K562 (cell line): Measurements from ENCODE around the gene ILK. TPM values are rescaled to one million over a fixed set of nuclear protein-coding genes. Genes with fewer than 3 reads are reported as not detected.

Experiments
- ATAC-seq: fragments of 200-7000 bp; cut with Tn5 transposase; 3 replicates; pipeline ENCODE4 v1.9.1; 2020; ENCODE audit warnings: moderate library complexity
- BruUV-seq: library from RNA; stranded (reverse); fragments of 400-500 nt; replicated peaks from 2 replicates; lab custom pipeline; 2021; lab: Mats Ljungman, UMichigan
- CTCF ChIA-PET: fragments of 300-600 bp; formaldehyde crosslinking; extraction: SDS; loops from one replicate; lab custom pipeline; 2021; ENCODE audit warnings: low intra/inter-chr PET ratio; lab: Yijun Ruan, JAX
- POLR2A ChIA-PET: fragments of 300-600, 350-650 bp; sonication (Branson Sonifier 250); formaldehyde crosslinking; extraction: SDS; loops from one replicate; lab custom pipeline; 2021; ENCODE audit warnings: antibody characterized with exemption, inconsistent platforms; lab: Yijun Ruan, JAX
- DNase-seq, 4 experiments: peaks; one replicate each; pipeline versions ENCODE4 v3.0.0 to v3.0.0-alpha.2; 2011 to 2018; ENCODE audit warnings: low spot score in 3 of 4, mixed read lengths in 3 of 4; ENCODE audit errors: extremely low read depth in 1 of 4
- FAIRE-seq: peaks from 2 replicates; lab custom pipeline; 2011; peaks lifted over from hg19 to GRCh38; lab: Jason Lieb, UNC
- H2AFZ ChIP-seq: 2 replicates; pipeline ENCODE4 v1.6.0; 2011; ENCODE audit warnings: low read depth, low read length, control low read depth, inconsistent platforms
- H3K27ac ChIP-seq: fragments of 200-600 bp; 3 replicates; pipeline ENCODE4 v1.8.0; 2011; ENCODE audit warnings: low read depth, mild to moderate bottlenecking, control low read depth, inconsistent platforms, low read length, moderate library complexity, mixed read lengths; ENCODE audit errors: extremely low read depth
- H3K27me3 ChIP-seq, 2 experiments: fragments of 300-600 bp in 1 of 2; 2 replicates in 1 of 2; 3 replicates in 1 of 2; pipeline versions ENCODE4 v1.6.0 to v1.8.0; 2011; ENCODE audit warnings: inconsistent platforms in 2 of 2, low read length in 2 of 2, mild to moderate bottlenecking in 1 of 2, mixed read lengths in 1 of 2, moderate library complexity in 1 of 2; ENCODE audit not compliant: control insufficient read depth in 2 of 2, insufficient read depth in 2 of 2
- H3K36me3 ChIP-seq: fragments of 300-600 bp; 3 replicates; pipeline ENCODE4 v1.8.0; 2011; ENCODE audit warnings: mild to moderate bottlenecking, low read length, inconsistent platforms; ENCODE audit not compliant: control insufficient read depth, insufficient read depth
- H3K4me1 ChIP-seq, 2 experiments: fragments of 200-600 bp in 1 of 2; replicated peaks in 1 of 2; 2 replicates in 1 of 2; 3 replicates in 1 of 2; pipeline versions ENCODE4 v1.5.1 to v1.8.0; 2011; ENCODE audit warnings: inconsistent platforms in 2 of 2, low read length in 2 of 2, mild to moderate bottlenecking in 1 of 2, mixed read lengths in 1 of 2, moderate library complexity in 1 of 2; ENCODE audit not compliant: control insufficient read depth in 2 of 2, insufficient read depth in 2 of 2
- H3K4me2 ChIP-seq: 2 replicates; pipeline ENCODE4 v1.6.1; 2011; ENCODE audit warnings: low read length, control low read depth, inconsistent platforms, mixed read lengths; ENCODE audit not compliant: insufficient read depth
- H3K4me3 ChIP-seq: fragments of 200-600 bp; sonication (generic), shearing (Covaris generic); 2 replicates; pipeline ENCODE4 v1.5.1; 2016; ENCODE audit warnings: control low read depth, inconsistent platforms
- H3K79me2 ChIP-seq: fragments of 200-600 bp; 3 replicates; pipeline ENCODE4 v1.8.0; 2011; ENCODE audit warnings: low read length, inconsistent platforms; ENCODE audit not compliant: control insufficient read depth, insufficient read depth
- H3K9ac ChIP-seq, 2 experiments: 2 replicates each; pipeline versions ENCODE4 v1.6.0 to v1.6.1; 2011; ENCODE audit warnings: low read depth in 2 of 2, low read length in 2 of 2, control low read depth in 1 of 2, inconsistent platforms in 1 of 2, mild to moderate bottlenecking in 1 of 2, mixed read lengths in 1 of 2; ENCODE audit not compliant: insufficient read depth in 1 of 2
- H3K9me1 ChIP-seq: one replicate; pipeline ENCODE4 v1.6.0; 2011; ENCODE audit warnings: inconsistent platforms, mild to moderate bottlenecking, low read length, moderate library complexity; ENCODE audit not compliant: control insufficient read depth, insufficient read depth
- H3K9me3 ChIP-seq: replicated peaks from 2 replicates; pipeline ENCODE4 v1.5.1; 2011; ENCODE audit warnings: low read depth, low read length, inconsistent platforms; ENCODE audit not compliant: control insufficient read depth, insufficient read depth
- H4K20me1 ChIP-seq: replicated peaks from 2 replicates; pipeline ENCODE4 v1.6.1; 2011; ENCODE audit warnings: low read length, inconsistent platforms, mixed read lengths; ENCODE audit not compliant: control insufficient read depth, insufficient read depth
- CTCF ChIP-seq, 3 experiments: IDR thresholded peaks in 2 of 3; conservative IDR thresholded peaks in 1 of 3; 2 replicates each; pipeline ENCODE4 v1.5.1; 2011 to 2012; ENCODE audit warnings: low read length in 3 of 3, mild to moderate bottlenecking in 3 of 3, control low read depth in 2 of 3, improper control_type of control experiment in 1 of 3, inconsistent platforms in 1 of 3, low read depth in 1 of 3, mixed read lengths in 1 of 3, moderate library complexity in 1 of 3; ENCODE audit not compliant: insufficient read depth in 2 of 3
- HDAC1 ChIP-seq, 2 experiments: fragments of 450-650 bp; IDR thresholded peaks; 2 replicates each; pipeline ENCODE4 v1.6.1; 2016 to 2017; ENCODE audit warnings: inconsistent platforms in 1 of 2, mild to moderate bottlenecking in 1 of 2, moderate library complexity in 1 of 2
- RAD21 ChIP-seq, 2 experiments: fragments of 250-450 bp in 1 of 2; fragments of 450-650 bp in 1 of 2; sonication (Bioruptor Pico) in 1 of 2; formaldehyde crosslinking in 1 of 2; IDR thresholded peaks in 1 of 2; conservative IDR thresholded peaks in 1 of 2; 2 replicates each; pipeline versions ENCODE4 v1.4.0 to v1.8.0; 2020 to 2022; ENCODE audit warnings: mild to moderate bottlenecking in 2 of 2, moderate library complexity in 1 of 2
- ZNF121 ChIP-seq: sonication (generic); formaldehyde crosslinking; conservative IDR thresholded peaks from 2 replicates; pipeline ENCODE4 v1.8.0; 2022; ENCODE audit warnings: missing genetic modification reagents
- WGBS: fragments of 100-300 bp; shearing (Covaris generic); methylation state at CpG from one replicate; pipeline ENCODE4 v1.1.6; 2016; ENCODE audit warnings: low coverage, mixed read lengths; ENCODE audit not compliant: insufficient coverage; ENCODE audit errors: missing lambda C conversion rate; 5-methylcytosine and 5-hydroxymethylcytosine counted together
- in situ Hi-C: fragments of 300-500 bp; cut with MboI; formaldehyde crosslinking; loops from 4 replicates; pipeline ENCODE4 v1.15.0; 2018; ENCODE audit warnings: inconsistent platforms, mixed read lengths
- intact Hi-C: fragments of 100-400 bp; cut with micrococcal nuclease; formaldehyde crosslinking; loops from 2 replicates; pipeline ENCODE4 v1.14.2; 2022
- polyA plus RNA-seq, 8 experiments: library from polyadenylated mRNA; depleted of rRNA in 4 of 8; stranded (reverse) in 5 of 8; unstranded in 3 of 8; fragments of >200 nt; fragmentation: Nextera tagmentation in 2 of 8; fragmentation: Illumina TruSeq in 1 of 8; extraction: Ambion mirVana in 2 of 8; extraction: Trizol in 1 of 8; gene quantifications; 2 replicates each; pipeline versions ENCODE4 v1.2.1 to v1.2.3, GENCODE V29; 2011 to 2014; ENCODE audit warnings: inconsistent platforms in 1 of 8, missing spikeins in 1 of 8
- total RNA-seq, 7 experiments: library from RNA; depleted of rRNA in 6 of 7; stranded (reverse); fragments of >200 nt in 6 of 7; fragmentation: Illumina TruSeq in 2 of 7; extraction: Trizol in 2 of 7; gene quantifications; 2 replicates each; pipeline versions ENCODE4 v1.2.1 to v1.2.3, GENCODE V29; 2011 to 2021; ENCODE audit warnings: low replicate concordance in 1 of 7

ILK gene
- total and polyA plus RNA-seq, 9 of the 15 experiments (the other 6 are each of a cell fraction or from before 2014, with no cell fraction given), result 43.3 to 95.9 (median 58.9) TPM

DNA sequence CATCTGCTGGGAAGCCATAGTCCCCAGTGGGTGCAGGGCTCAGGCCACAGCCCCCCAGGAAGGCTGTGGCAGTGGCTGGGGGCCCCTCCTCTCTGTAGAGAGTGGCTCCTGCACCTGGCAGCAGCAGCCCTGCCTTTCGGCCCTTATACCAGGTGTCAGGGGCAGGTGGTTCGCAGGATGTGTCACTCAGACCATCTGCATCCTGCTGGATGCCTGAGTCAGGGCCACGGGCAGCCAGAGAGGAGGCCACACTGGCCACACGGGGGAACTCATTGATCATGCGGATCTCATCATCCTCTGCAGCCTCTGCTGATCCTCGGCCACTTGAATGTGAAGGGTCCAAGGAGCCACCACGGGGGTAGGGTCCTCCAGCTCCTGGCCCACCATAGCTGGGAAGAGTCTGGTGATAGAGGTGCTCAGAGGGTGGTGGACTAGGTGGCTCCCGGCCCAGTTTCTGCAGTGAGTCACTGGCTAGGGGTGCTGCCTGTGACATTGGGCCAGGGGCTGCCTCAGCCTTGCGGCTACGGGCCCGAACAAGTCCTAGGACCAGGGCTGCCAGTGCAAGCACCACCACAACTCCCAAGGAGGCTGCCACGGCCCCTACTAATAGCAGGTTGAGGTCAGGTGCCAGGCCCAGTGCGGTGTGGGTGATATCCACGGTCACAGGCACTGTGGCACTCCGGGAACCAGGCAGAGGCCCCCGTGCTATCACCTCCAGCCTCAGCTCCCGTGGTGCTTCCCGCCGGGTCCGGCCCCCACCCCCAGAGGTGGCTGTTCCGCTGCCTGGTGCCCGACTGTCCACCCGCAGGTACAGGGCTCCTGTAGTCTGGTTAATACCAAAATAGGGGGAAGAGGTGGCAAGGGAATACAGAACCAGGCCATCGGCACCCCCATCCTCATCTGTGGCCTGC is 18.9 kb downstream of the ILK start:
- peak overlapping the region in 1 of 2 experiments; percentile 44; a peak in 2 of 4 replicates for H3K9ac ChIP-seq
- in situ Hi-C loops (loop anchor here (5.0 kb wide), 1 partner anchor 60 kb away; the partner anchor contains the start of gene MRPL17), intact Hi-C loops (no loop called here)
- H3K36me3 ChIP-seq, result no peaks in the 10 kb centered on the region
- peaks cover 8 to 43% of the 10 kb centered on the region in 2 experiments for H3K4me1 ChIP-seq
- H3K9me1 ChIP-seq, result no peaks in the 10 kb centered on the region
- no peaks in the 10 kb centered on the region for H3K9me3 ChIP-seq
- H3K27ac ChIP-seq, result no peak overlapping the region
- no peak overlapping the region for H3K4me2 ChIP-seq
- DNase-seq (no peak), ATAC-seq (no peak), FAIRE-seq (no peak)
- 37% methylated on average over 20 of the region's 24 CpGs for WGBS
- H2AFZ ChIP-seq, result no peak overlapping the region
- peaks cover 8% of the 10 kb centered on the region for H3K79me2 ChIP-seq
- peaks cover 3 to 32% of the 10 kb centered on the region in 2 experiments; a peak in 4 of 5 replicates for H3K27me3 ChIP-seq
- ChIA-PET POLR2A (interaction anchor here (0.6 to 2.3 kb wide), 5 partner anchors 10 to 543 kb away, joined by 3 to 12 read pairs (median 3); partner anchors contain the start of gene TAF10), CTCF (no interaction called here)
- H3K4me3 ChIP-seq, result no peak overlapping the region
- peak in 1 of 3 experiments; percentile 12; a peak in 1 of 6 replicates for TF ChIP-seq CTCF (IDR thresholded peaks at IDR 0.05 in 2 of 3, conservative IDR thresholded peaks at IDR 0.05 in 1 of 3; ENCODE audit: insufficient read depth in 2 of 3, low read depth in 1 of 3, low read length in 3 of 3)
- no peak for TF ChIP-seq HDAC1 (IDR thresholded peaks at IDR 0.05)
- 0 out of 4 replicates have a peak, but pooled peaks of 1 of the 2 experiments have one; percentile 13 for TF ChIP-seq RAD21 (CRISPR knock-in tag; conservative IDR thresholded peaks at IDR 0.05 in 1 of 2, IDR thresholded peaks at IDR 0.05 in 1 of 2)
- TF ChIP-seq ZNF121 (CRISPR knock-in tag), result no peak
- BruUV-seq, result no TSS peak
- no peaks in the 10 kb centered on the region for H4K20me1 ChIP-seq
